H1 (cell line): ENCODE measurements around the gene STRN4. TPM values are rescaled to one million over a fixed set of nuclear protein-coding genes. Genes with fewer than 3 reads are reported as not detected.

ENCODE experiments used
- GABPA ChIP-seq: IDR thresholded peaks from 2 replicates; pipeline ENCODE4 v1.6.1; 2011; ENCODE audit warnings: mild to moderate bottlenecking, low read length, moderate library complexity, borderline replicate concordance; ENCODE audit not compliant: insufficient read depth
- POLR2A ChIP-seq, 2 experiments: IDR thresholded peaks; 1 replicate in 1 of 2; 2 replicates in 1 of 2; pipeline ENCODE4 v1.6.1; 2011; ENCODE audit warnings: low read depth in 2 of 2, low read length in 2 of 2, mild to moderate bottlenecking in 2 of 2; ENCODE audit errors: control extremely low read depth in 1 of 2
- SP1 ChIP-seq: IDR thresholded peaks from 2 replicates; pipeline ENCODE4 v1.6.1; 2011; ENCODE audit warnings: low read depth, low read length
- polyA plus RNA-seq, 7 experiments: library from polyadenylated mRNA; depleted of rRNA in 3 of 7; stranded (reverse) in 5 of 7; unstranded in 2 of 7; fragments of >200 nt in 5 of 7; fragments of 200-250 nt in 2 of 7; gene quantifications; 1 replicate in 5 of 7; 2 replicates in 1 of 7; 4 replicates in 1 of 7; pipeline versions ENCODE4 v1.2.1 to v1.2.3, GENCODE V29; 2011 to 2013; ENCODE audit warnings: missing spikeins in 2 of 7, mixed read lengths in 2 of 7
- total RNA-seq: library from RNA; stranded (reverse); fragmentation: NEBNext Ultra II Directional; extraction: Animal tissue kit (Norgen Biotek cat#: 25700); gene quantifications from 2 replicates; pipeline ENCODE4 v1.2.1, GENCODE V29; 2021

STRN4 gene
- total and polyA plus RNA-seq, 2 of the 8 experiments (the other 6 are each of a cell fraction or from before 2014, with no cell fraction given), result 120 to 187 TPM

DNA sequence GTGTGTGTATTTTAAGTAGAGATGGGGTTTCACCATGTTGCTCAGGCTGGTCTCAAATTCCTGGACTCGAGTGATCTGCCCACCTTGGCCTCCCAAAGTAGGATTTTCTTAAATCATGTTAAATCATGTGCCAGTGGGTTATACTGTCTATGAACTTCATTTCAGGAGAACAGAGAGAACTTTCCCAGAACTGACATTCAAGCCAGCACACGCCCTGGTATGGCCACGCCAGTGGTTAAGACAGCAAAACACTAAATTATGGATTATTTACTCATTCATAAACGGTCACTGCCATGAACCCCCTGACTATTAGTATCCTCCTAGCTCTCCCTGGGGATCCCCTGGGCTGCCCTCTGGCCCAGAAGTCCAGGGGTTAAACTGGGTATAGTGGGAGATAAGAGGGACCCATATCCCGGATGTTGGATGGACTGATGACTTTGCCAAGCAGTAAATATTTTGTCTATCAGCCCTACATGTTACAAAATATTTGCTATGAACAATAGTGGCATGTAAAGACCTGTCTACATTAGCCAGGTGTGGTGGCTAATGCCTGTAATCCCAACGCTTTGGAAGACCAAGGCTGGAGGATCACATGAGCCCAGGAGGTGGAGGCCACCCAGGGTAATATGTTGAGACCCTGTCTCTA, 16.1 kb upstream of the STRN4 start (continued):
- TF ChIP-seq GABPA, result no peak
- TF ChIP-seq SP1, result no peak
- no peak for TF ChIP-seq POLR2A (IDR thresholded peaks at IDR 0.05; ENCODE audit: control extremely low read depth in 1 of 2, low read depth in 2 of 2, low read length in 2 of 2)
